ENCODE results near the gene MAML3. TPM values are rescaled to one million over a fixed set of nuclear protein-coding genes. Genes with fewer than 3 reads are reported as not detected.

The MAML3 gene
- total RNA-seq, 2 donors from 2014 or later, result 29.2 to 32.2 TPM

- 94% methylated on average over 1 of the region's 1 CpG; no CpG with 5 or more reads in 1 of the 2 experiments for WGBS, 2 experiments (ENCODE audit: insufficient coverage in 1 of 2, insufficient read length in 1 of 2)
- Histone ChIP-seq H3K9ac (ENCODE audit: extremely low read depth, low read length, poor library complexity, severe bottlenecking) (no peak overlapping the region), H3K9me3 (ENCODE audit: control insufficient read depth, low read length) (no peaks in the 10 kb centered on the region), H3K4me1 (ENCODE audit: control insufficient read depth, insufficient read depth, low read length) (peaks cover 8% of the 10 kb centered on the region), H3K27ac (ENCODE audit: low read depth, low read length) (no peak overlapping the region), H3K4me3 (ENCODE audit: low read length) (no peak overlapping the region), H3K27me3 (ENCODE audit: control insufficient read depth, insufficient read depth, low read length, poor library complexity, severe bottlenecking) (no peaks in the 10 kb centered on the region), H3K36me3 (ENCODE audit: control insufficient read depth, insufficient read depth, low read length) (no peaks in the 10 kb centered on the region)
- H3K4me1 Mint-ChIP-seq, result peaks cover 32% of the 10 kb centered on the region
- H3K27ac Mint-ChIP-seq, result no peak overlapping the region
- DNase-seq, result no peak
- no peaks in the 10 kb centered on the region for H3K9me3 Mint-ChIP-seq
- no peaks in the 10 kb centered on the region for H3K36me3 Mint-ChIP-seq (ENCODE audit: low read depth)
- H3K27me3 Mint-ChIP-seq (ENCODE audit: insufficient read depth), result no peaks in the 10 kb centered on the region
- H3K4me3 Mint-ChIP-seq, result no peak overlapping the region
- TF ChIP-seq CTCF (conservative IDR thresholded peaks at IDR 0.05), result no peak
Observed at GRCh38 chr4:140054861-140055260, 99.1 kb downstream of the MAML3 start.

DNA sequence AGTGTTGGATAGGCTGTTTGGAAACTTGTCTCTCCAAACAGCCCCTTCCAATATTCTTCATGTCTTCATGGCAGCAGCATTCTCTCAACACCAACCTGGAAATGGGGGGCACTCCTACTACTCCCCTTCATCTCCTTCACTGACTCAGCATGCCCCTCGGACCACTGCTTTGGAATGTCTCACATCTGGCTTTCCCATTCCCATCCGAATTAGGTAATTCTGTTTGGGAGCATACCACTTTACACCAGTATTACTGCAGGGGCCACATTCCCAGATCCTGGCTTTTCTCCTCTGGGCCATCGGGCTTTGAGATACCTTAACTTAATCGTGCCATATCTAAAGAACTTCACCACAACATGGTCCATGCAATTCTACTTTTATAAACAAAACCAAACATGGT lies 100.8 kb downstream of the MAML3 start:
- no peaks in the 10 kb centered on the region for H3K9me3 Mint-ChIP-seq
- Histone ChIP-seq H3K9me3 (ENCODE audit: control insufficient read depth, low read length) (no peaks in the 10 kb centered on the region), H3K27ac (ENCODE audit: low read depth, low read length) (no peak overlapping the region), H3K9ac (ENCODE audit: extremely low read depth, low read length, poor library complexity, severe bottlenecking) (no peak overlapping the region), H3K4me1 (ENCODE audit: control insufficient read depth, insufficient read depth, low read length) (peaks cover 21% of the 10 kb centered on the region), H3K27me3 (ENCODE audit: control insufficient read depth, insufficient read depth, low read length, poor library complexity, severe bottlenecking) (no peaks in the 10 kb centered on the region), H3K36me3 (ENCODE audit: control insufficient read depth, insufficient read depth, low read length) (no peaks in the 10 kb centered on the region), H3K4me3 (ENCODE audit: low read length) (no peak overlapping the region)
- no peak for TF ChIP-seq CTCF (conservative IDR thresholded peaks at IDR 0.05)
- peak overlapping the region; percentile 83 for H3K27ac Mint-ChIP-seq
- peaks cover 43% of the 10 kb centered on the region for H3K4me1 Mint-ChIP-seq
- no peaks in the 10 kb centered on the region for H3K27me3 Mint-ChIP-seq (ENCODE audit: insufficient read depth)
- 68 to 71% methylated on average over 4 of the region's 4 CpGs for WGBS, 2 experiments (ENCODE audit: insufficient coverage in 1 of 2, insufficient read length in 1 of 2)
- no peak overlapping the region for H3K4me3 Mint-ChIP-seq
- DNase-seq, result peak; percentile 73
- H3K36me3 Mint-ChIP-seq (ENCODE audit: low read depth), result no peaks in the 10 kb centered on the region

- 70% methylated on average over 3 of the region's 3 CpGs; no CpG with 5 or more reads in 1 of the 2 experiments for WGBS, 2 experiments (ENCODE audit: insufficient coverage in 1 of 2, insufficient read length in 1 of 2)
- Mint-ChIP-seq H3K27ac (no peak overlapping the region), H3K9me3 (no peaks in the 10 kb centered on the region), H3K4me3 (no peak overlapping the region), H3K27me3 (ENCODE audit: insufficient read depth) (no peaks in the 10 kb centered on the region), H3K36me3 (ENCODE audit: low read depth) (no peaks in the 10 kb centered on the region), H3K4me1 (peaks cover 54% of the 10 kb centered on the region)
- H3K27me3 ChIP-seq (ENCODE audit: control insufficient read depth, insufficient read depth, low read length, poor library complexity, severe bottlenecking), result no peaks in the 10 kb centered on the region
- no peaks in the 10 kb centered on the region for H3K36me3 ChIP-seq (ENCODE audit: control insufficient read depth, insufficient read depth, low read length)
- H3K9ac ChIP-seq (ENCODE audit: extremely low read depth, low read length, poor library complexity, severe bottlenecking), result no peak overlapping the region
- H3K4me1 ChIP-seq (ENCODE audit: control insufficient read depth, insufficient read depth, low read length), result peaks cover 32% of the 10 kb centered on the region
- TF ChIP-seq CTCF (conservative IDR thresholded peaks at IDR 0.05), result peak; percentile 83
- no peaks in the 10 kb centered on the region for H3K9me3 ChIP-seq (ENCODE audit: control insufficient read depth, low read length)
- no peak overlapping the region for H3K4me3 ChIP-seq (ENCODE audit: low read length)
- H3K27ac ChIP-seq (ENCODE audit: low read depth, low read length), result no peak overlapping the region
- peak; percentile 75 for DNase-seq
Observed at GRCh38 chr4:140052050-140052449, 101.9 kb downstream of the MAML3 start.
